Stimulated activated CD8-positive, alpha-beta memory T cell treated with anti-CD3 and anti-CD28 coated beads, Interleukin-15, amount 100 ng/mL, for 48 hours (primary cell): ENCODE results near the gene CREB3L2.
"Not testable (repeated sequence)": the region's sequence is repeated elsewhere in the genome, so short reads cannot be mapped to it uniquely, and the experiment has no call there.

ENCODE experiments used
- DNase-seq, 2 donors: peaks; one replicate each; pipeline ENCODE4 v3.0.0-alpha.2; 2020; ENCODE audit warnings: low read depth in 2 of 2

CREB3L2 gene, protein sequence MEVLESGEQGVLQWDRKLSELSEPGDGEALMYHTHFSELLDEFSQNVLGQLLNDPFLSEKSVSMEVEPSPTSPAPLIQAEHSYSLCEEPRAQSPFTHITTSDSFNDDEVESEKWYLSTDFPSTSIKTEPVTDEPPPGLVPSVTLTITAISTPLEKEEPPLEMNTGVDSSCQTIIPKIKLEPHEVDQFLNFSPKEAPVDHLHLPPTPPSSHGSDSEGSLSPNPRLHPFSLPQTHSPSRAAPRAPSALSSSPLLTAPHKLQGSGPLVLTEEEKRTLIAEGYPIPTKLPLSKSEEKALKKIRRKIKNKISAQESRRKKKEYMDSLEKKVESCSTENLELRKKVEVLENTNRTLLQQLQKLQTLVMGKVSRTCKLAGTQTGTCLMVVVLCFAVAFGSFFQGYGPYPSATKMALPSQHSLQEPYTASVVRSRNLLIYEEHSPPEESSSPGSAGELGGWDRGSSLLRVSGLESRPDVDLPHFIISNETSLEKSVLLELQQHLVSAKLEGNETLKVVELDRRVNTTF

DNA sequence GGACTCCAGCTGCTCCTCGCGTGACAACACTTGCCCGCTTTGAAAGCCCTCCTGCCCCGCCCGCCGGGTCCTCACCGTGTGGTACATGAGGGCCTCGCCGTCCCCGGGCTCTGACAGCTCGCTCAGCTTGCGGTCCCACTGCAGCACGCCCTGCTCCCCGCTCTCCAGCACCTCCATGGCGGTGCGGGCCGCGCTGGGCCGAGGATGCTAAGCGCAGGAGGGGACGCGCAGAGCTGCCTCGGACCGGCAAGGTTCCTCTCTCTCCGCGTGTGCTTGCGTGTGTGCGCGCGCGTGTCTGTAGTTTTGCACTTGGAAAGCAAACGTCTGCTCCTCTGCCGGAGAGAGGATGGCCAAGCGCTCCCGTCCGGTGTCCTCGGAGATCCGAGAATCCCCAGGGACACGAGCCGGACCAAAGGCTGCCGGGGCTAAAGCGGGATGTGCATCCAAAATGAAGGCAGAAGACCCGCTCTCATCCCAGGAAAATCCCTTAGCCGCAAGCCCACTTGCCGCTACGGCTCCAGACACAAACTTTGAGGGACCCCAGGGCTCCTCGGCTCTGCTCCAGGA lies at the start of gene CREB3L2:
Gene CREB3L2, minus strand, starts transcription at position 558 of the 567 bp plus-strand sequence. Its CDS starts 381 bp downstream, at position 177.
- DNase-seq, result peak; percentile 48 to 59

DNA sequence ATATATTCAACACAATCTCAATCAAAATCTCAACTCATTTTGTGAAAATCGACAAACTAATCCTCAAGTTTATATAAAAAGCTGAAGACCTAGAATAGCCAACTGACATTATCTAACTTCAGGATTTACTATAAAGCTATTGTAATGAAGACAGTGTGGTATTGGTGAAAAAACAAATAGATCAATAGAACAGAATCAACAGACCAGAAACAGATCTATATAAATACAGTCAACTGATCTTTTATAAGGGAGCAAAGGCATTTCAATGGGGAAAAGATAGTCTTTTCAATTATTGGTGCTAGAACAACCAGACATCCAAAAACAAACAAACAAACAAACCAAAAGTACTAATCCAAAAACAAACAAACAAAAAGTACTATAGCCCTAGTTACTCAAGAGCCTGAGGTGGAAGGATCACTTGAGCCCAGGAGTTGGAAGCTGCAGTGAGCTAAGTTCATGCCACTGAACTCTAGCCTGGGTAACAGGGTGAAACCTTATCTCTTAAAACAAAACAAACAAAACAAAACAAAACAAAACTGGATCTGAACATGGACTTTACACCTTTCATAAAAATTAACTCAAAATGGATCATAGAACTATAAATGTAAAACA lies 47.7 kb upstream of the CREB3L2 start:
- no peak for DNase-seq

DNA sequence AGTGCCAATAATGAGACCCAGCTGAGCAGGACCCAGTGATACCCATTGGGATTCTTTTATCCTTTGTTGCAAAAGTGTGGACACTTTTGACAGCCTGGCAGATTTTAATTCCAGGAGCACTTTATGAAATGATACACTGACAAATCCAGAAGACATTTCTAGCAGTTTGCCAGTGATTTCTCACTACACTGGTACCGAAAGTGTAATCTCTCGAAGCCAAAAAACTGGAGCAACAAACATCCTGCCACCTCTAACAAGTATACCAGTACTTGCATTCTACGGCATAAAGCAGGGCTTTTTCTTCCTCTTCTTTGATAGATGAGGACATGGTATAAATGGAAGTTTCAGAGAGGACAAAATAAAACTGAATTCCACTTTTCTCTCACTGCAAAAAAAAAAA lies 46.0 kb upstream of the CREB3L2 start:
- no peak for DNase-seq

DNA sequence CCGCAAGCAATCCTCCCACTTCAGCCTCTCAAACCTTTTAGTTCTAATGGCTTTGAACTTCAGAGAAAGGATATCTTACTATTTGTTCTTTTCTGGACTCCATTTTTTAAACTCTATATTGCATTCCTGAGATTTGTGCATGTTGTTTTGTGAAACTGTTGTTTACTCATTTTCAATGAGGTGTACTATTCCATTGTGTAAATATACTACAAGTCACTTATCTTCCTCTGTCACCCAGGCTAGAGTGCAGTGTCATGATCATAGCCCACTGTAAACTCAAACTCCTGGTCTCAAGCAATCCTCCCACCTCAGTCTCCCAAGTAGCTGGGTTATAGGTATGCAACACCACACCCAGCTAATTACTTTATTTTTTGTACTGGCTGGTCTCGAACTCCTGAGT lies 43.0 kb upstream of the CREB3L2 start:
- DNase-seq, result no peak

DNA sequence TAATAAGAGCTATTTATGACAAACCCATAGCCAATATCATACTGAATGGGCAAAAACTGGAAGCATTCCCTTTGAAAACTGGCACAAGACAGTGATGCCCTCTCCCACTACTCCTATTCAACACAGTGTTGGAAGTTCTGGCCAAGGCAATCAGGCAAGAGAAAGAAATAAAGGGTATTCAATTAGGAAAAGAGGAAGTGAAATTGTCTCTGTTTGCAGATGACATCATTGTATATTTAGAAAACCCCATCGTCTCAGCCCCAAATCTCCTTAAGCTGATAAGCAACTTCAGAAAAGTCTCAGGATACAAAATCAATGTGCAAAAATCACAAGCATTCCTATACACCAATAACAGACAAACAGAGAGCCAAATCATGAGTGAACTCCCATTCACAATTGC lies 38.2 kb upstream of the CREB3L2 start:
- not testable (repeated sequence) for DNase-seq

DNA sequence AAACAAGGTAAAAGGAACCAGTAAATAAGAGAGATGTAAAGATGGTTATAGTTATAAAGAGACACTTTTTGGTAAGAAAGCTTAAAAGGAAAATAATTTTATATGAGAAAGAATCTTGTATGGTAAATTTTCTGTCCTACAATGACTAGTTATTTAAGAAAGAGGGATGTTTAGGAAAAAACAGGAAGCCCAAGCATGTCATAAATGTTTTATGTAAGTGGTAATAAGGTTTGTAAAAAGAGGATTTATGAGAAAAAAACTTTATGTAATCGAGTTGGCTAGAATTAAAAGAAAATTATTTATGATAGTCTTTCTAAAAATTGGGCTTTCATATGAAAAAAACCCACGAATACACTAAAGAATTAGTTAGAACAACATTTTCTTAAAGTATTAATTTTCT lies 34.2 kb upstream of the CREB3L2 start:
- DNase-seq, result no peak

DNA sequence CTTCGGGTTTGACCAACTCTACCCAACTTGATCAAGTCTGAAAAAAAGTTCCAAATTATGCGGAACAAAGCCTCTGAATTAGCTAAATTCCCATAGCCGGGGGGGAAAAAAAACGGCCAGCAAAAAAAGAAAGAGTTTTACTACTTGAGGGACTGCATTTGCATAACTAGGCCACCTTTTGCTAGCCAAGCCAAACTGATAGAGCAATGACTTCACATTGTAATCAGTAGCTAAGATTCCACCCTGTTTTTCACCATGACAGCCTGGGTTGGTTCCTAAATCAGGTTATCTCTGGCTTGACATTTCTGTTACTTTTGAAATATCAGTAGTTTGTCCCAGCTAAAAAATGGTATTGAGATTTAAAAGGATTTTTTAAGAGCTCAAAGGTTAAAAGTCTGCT lies 31.4 kb upstream of the CREB3L2 start:
- no peak for DNase-seq

DNA sequence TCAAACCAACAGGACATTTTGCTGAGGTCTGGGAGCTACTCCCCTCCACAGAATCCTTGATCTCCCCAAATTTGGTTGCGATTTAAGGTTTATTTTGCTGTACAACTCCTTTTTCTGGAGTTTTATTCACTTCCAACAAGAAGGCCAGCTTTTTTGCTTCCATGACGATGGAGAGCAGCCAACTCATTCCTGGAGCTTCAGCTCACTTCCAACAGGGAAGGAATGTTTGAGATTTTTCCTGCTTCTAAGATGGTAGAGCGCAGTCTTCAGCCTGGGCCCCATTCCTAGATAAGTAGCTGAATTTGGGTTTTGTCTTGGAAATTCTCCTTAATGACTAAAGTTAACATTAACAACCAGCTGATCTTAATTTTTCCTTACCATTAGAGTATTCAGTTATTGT lies 30.9 kb upstream of the CREB3L2 start:
- DNase-seq, result no peak

DNA sequence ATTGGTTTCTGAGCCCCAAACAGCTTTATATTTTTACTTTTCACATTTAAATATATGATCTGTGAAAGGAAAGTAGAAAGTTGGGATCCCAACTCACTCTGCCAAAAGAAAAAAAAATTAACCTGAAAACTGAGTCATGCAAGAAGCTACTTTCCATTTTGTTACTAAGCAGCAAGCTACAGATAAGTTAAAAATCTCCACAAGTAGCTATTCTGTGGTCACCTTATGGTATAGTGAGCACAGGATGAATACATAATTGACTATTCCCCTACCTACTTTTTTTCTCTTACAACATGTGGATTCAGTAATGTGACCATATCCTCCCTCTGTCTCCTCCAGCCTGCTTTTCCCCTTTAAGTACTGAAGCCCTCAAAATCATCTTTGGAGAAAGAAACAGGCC lies 30.3 kb upstream of the CREB3L2 start:
- no peak for DNase-seq

DNA sequence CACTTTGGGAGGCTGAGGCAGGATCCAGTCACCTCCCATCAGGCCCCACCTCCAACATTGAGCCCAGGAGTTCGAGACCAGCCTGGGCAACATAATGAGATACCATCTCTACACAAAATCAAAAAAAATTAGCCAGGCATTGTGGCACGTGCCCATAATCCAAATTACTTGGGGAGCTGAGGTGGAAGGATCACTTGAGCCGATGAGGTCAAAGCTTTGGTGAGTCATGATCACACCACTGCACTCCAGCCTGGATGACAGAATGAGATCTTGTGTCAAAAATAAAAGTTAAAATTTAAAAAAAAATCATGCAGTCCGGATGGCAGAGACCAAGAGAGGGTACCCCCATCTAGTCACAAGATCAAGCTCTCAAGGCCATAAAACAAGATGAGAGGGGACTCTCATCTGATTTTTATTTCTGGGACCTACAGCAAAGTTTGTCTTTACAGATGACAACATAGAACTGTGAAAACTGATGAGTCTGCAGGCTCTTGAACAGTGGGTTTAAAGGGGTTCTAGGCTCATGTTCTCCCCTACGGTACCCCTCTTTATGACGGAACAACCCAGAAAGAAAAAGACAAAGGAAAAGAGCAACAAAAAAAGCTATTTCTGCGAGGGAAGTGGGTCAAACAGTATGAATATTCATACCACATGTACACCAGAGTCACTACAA lies 28.9 kb upstream of the CREB3L2 start:
- no peak for DNase-seq

DNA sequence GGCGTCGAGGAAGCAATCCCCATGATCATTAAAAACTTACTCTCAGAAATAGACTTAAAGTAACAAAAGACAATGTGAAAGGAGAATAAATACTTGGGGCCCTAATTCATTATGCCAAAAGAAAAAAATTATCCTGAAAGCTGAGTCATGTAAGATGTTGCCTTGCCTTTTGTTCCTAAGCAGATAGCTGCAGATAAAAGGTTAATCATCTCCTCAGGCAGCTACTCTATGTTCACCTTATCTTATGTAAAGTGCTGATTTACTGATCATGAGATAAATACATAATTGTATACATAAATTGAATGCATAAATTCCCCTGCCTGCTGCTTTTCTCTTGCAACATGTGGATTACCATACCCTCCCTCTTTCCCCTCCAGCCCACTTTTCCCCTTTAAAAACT lies 28.1 kb upstream of the CREB3L2 start:
- DNase-seq, result no peak

DNA sequence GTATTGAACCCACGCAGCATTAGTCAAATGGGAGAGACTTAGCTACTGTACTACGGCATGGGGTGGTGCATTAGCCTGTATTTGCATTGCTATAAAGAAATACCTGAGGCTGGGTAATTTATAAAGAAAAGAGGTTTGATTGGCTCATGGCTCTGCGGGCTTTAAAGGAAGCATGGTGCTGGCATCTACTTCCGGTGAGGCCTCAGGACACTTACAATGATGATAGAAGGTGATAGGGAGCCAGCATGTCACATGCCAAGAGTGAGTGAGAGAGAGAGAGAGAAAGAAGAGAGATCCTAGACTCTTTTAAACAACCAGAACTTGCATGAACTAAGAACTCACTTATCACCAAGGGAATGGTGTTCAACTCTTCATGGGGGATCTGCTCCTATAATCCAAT lies 27.2 kb upstream of the CREB3L2 start:
- no peak for DNase-seq

DNA sequence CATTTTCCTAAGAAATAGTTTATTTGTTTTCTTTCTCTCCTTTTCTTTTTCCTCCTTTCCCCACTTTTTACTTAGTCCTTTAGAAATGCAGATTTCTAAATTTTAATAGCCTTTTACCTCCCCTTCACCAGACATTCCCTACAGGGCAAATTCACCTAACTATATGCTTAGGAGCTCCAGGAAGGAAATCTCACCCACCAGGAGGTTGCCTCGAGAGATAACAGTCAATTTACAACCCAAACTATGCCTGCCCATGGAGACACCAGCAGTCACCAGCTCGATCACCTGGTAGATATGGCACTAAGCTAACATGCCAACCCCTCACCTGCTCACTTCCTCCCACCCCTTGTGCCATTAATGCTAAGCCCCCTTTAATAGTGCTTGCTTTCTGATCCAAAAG lies 25.2 kb upstream of the CREB3L2 start:
- no peak for DNase-seq

DNA sequence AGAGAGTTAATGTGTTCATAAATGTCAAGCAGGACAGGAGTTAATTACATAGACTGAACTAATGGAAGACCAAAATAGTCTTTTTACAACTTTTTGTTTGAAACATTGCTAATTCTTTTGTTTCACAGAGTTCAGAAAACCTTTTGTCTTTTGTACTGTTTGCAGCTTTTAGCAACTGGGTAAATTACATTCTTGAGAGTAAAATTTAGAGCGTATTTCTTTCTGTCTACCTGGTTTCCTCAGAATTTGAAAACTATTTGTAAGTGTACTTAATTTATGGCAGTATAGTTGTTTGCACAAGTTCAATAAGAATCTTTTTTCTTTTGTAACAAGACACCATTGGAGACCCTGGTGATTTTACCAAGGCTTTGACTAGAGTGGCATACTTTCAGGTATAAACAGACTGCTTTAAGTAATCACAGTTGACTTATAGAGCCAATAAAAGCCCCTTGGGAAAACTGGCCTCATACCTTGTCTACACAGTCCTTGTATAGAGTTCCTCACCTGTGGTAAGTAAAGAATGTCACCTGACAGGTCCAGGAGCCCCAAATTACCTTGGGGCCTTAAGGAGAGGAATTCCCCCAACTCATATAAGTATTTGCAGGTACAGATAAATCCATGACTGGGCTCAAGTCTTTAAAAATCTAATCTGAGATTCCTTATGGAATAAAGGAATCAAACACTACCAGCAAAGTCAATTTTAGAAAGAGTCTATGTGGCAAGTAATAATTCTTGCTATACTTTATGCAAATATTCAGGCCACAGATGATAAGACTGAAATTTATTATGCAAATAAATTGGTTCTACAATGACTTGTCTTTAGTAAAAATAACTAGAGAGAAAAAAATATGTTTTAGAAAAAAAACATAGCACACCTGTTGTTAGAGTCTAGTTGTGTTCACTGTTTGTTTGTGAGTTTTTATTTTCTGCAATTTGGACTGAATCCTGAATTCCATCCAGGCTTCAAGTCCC lies 23.6 kb upstream of the CREB3L2 start:
- DNase-seq, result no peak

DNA sequence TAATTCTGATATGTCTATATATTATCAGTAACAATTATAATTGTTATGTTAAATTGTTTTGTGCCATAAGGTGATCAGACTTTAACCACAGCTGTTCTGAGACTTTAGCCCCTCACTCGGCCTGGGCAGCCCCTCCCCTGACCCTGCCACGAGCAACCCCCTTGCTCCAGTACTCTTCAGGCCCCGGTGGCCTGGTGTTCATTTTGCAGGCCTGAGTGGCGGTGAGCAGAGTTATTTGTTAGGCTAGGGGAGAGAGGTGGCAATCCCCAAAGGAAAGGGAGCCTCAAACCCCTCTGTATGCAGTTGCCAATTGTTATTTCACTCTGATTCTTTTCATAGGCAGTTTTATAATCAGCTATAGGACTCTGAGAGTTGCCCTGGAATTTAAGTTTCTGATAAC lies 22.9 kb upstream of the CREB3L2 start:
- no peak for DNase-seq

DNA sequence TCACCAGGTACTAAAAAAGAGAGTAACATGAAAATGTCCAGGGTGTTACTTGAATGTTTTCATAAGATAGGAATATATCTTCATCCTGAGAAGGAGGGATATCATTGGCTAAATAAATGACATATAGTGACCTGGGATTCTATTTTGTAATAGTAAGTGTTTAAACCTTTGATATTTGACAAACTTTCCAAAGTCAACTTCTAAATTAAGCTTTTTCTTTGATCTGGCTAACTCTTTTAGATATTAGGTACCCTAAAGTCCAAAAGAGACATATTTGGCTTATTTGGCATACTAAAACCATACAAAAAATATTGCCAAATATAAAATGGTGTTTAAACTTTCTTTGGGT lies 22.4 kb upstream of the CREB3L2 start:
- DNase-seq, result no peak

DNA sequence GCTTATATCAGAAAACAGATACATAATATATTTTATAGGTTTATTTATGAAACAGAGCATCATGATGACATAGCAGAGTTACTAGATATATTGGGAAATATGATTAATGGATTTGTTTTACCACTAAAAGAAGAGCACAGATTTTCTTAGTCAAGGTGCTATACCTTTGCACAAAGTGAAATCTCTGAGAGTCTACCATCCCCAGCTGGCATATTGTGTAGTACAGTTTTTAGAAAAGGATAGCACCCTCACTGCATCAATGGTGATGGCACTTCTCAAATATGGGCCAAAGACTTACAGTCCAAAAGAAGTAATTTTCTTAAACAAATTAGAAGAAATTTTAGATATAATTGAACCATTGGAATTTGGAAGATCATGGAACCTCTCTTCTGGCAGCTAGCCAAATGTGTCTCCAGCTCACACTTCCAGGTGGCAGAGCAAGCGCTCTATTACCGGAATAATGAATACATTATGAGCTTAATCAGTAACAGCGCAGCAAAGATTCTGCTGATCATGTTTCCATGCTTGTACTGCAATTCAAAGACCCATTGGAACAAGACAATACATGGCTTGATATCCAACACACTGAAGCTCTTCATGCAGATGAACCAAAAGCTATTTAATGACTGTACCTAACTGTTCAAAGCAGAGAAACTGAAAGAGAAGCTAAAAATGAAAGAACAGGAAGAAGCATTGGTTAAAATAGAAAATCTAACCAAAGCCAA lies 21.9 kb upstream of the CREB3L2 start:
- DNase-seq, result no peak

DNA sequence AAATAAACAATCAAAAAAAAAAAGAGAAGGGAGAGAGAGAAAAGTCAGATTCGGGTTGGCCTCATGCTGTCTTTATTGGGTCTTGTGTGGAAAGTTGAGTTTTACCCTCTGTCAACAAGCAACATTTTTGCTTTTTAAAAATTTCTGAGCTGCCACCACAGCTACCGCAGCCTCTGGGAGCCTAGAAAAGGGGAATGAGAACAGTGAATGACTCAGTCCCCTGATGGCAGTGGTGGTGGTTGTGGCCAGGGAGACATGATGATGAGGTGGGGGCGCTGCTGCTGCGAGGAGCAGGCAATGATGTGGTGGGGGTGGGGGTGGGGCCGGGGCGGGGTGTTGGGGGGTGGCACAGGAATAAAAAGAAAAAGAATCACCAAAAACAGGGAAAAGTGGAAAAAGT lies 20.0 kb upstream of the CREB3L2 start:
- DNase-seq, result no peak

DNA sequence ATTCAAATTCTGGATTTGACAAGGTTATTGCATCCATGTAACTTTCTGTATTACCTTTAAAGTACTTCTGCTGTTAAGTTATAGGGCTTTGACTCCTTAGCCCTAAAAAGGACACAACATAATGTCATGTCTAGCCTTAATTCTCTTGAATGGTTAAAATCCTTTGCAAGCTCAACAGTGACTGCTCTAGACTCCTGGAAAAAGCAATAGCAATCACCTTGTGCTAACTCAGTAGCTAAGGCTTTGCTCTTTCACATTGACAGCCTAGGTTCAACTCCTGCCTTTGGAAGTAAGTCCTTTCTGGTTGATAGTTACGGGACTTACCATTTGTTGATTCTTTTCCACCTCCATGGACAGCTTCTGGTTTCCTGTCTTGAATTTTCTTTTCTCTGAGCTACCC lies 16.1 kb upstream of the CREB3L2 start:
- DNase-seq, result no peak

DNA sequence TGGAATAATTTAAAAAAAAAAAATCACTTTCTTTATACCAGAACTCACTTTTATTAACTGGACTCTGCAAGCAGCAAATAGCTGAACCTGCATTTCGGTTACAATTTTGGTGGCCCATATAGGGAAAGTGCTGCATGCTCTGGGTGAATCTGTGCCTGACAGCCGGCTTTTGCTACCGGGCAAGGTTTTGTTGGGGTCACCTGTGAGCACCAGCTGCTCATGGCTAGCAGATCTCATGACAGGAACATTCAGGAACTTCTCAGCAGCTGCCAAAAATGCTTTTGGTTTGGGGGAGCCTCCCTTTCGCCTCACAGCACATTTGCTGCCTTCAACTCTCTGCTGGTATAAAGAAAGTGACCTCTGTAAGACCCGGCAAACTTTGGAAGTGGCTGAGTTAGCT lies 13.2 kb upstream of the CREB3L2 start:
- no peak for DNase-seq

DNA sequence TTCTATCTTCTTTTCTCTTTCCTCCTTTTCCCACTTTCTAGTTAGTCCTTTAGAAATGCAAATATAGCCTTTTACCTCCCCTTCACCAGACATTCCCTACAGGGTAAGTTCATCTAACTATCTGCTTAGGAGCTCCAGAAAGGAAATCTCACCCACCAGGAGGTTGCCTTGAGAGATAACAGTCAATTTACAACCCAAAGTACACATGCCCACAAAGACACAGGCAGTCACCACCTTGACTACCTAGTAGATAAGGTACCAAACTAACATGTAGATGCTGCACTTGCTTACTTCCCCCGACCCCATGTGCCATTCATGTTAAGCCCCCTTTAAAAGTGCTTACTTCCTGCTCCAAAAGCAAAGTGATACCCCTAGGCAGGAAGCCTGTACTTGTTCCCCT lies 12.8 kb upstream of the CREB3L2 start:
- DNase-seq, result no peak
